Activated CD4-positive, alpha-beta T cell treated with anti-CD3 and anti-CD28 coated beads, Interleukin-2, amount 50 U/mL, for 48 hours (primary cell): ENCODE measurements around the gene XAB2.
A peak's percentile ranks its signal among the peaks of the same experiment; 100 is the strongest.

Source experiments
- DNase-seq, 2 experiments: peaks; one replicate each; pipeline ENCODE4 v3.0.0-alpha.2; 2020

The XAB2 gene

DNA sequence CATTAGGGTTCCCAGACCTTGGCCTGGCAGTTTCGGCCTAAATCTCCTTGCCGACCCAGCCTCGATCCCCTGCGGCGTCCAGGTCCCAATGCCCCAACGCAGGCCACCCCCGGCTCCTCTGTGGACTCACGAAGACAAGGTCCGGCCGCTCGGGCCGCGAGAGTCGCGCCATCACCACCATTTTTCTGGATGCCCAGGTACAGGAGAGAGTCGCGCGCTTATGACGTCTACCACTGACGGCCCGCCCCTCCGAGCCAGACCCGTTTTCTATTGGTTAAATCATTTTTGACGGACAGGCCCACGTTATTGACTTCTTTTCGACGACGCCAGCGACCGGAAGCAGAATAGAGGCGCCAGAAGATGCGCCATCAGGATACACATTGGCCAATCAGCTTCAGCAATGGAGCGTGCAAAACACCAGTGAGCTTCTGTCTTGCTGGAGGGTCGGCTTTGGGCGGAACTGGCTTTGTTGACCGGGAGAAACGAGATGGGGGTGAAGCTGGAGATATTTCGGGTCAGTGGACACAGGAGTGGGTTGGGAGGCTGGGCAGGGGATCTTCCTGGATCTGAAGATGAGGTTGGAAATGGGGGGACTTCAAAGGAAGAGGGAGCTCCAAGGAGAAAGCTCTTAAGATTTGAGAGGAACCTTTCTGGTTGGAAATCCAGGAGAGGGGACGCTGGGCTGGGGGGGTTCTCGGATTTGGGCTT lies at the start of gene XAB2, which contains the start of gene PET100:
Gene XAB2, minus strand, starts transcription at position 199 of the 708 bp plus-strand sequence. Its CDS starts 18 bp downstream, at position 181.
Gene PET100, plus strand, starts transcription at position 447 of the 708 bp plus-strand sequence. Its CDS starts 41 bp downstream, at position 488.
- peak; percentile 91 to 94 for DNase-seq

DNA sequence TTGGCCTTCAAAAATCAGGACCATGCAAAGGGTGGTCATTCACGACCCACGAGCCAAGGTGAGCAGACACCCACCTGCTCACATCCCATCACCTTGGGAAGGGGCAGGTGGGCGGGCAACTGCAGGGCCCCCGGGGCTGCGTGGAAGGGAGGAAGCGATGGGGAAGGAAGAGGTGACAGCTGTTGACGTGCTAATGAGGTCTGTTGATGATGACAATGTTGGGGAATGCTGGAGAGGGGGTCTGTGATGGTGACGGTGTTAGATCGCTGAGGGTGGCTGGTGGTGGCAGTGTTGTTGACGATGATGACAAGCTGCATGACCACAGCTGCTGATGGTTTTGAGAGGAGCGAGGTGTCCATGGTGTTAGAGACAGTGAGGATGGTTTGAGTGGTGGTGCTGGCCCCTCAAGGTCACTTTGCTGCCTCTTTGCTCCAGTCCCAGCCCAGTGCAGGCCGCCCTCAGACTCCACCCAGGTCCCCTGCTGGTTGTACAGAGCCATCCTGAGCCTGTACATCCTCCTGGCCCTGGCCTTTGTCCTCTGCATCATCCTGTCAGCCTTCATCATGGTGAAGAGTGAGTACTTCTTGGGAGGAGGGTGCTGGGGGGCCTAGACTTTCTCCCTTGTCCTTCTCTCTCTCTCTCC lies 48.4 kb upstream of the XAB2 start:
- no peak for DNase-seq

DNA sequence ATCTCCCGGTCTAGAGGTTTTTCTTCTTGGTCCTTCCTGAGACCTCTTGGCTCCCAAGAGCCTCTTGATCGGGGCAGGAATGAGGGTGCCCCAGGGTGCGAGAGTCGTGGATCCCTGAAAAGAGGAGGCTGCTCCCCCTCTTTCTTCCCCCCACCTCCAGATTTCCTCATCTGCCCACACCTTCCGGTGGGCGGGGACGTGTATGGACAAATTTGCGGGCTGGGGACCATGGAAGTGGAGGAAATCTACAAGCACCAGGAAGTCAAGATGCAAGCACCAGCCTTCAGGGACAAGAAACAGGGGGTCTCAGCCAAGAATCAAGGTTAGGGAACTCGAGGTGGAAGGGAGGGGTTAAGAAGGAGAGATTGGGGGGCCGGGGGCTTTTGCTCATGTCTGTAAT lies 47.5 kb upstream of the XAB2 start, which contains the start of gene MCEMP1:
Gene MCEMP1, plus strand, starts transcription at position 237 of the 400 bp plus-strand sequence. Its CDS starts 31 bp downstream, at position 268.
- DNase-seq, result no peak

DNA sequence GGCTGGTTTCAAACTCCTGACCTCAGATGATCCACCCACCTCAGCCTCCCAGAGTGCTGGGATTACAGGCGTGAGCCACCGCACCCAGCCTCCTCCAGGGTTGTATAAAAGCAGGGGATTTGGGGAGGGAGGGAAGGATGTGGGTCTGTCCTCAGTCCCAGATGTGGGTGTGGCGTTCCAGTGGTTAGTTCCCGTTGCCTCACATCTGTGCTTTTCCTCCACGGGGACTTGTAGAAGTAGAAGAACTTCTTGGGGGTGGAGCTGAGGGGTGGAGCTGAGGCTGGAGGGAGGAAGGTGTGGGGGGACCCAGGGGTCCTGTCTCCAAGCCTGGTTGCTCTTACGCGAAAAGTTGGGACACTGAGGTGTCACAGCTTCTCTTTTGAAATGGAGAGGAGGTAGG lies 47.0 kb upstream of the XAB2 start:
- no peak for DNase-seq

DNA sequence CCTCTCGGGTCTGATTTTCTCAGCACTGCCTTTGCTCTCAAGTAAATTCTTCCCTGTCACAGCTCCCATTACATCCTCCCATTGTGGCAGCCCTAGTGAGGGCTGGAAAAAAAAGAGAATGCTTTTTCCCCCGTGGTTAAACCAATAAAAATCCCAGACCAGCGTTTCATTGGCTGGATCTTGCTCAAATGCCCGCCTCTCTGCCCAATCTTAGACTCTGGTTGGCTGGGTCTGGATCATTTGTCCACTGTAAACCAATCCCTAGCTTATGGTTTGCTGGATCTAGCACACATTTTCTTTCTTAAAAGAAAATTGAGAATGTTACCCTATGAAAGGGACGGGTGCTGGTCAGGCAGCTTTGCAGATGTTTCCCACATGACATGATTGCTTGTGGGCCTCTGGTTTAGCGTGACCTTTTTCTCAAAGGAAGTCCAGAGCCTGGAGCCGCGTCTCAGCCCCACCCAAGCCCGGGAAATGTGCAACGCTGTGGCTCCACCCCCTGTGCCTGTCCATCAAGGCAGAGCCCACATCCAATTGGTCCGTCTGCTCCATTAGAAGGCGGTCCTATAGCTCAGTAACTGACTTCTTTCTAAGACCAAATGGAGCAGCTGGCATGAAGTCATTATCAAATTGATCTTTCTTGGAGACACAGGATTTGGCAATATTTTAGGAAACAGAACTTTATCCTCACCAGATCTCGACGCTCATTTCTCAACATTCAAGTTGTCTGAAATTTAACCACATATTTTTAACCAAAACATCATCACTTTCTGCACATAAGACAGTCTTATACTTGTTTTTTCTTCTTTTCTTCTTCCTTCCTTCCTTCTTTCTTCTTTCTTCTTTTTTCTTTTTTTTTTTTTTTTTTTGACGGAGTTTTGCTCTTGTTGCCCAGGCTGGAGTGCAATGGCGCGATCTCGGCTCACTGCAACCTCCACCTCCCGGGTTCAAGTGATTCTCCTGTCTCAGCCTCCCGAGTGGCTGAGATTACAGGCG lies 45.0 kb upstream of the XAB2 start:
- peak; percentile 46 to 53 for DNase-seq

DNA sequence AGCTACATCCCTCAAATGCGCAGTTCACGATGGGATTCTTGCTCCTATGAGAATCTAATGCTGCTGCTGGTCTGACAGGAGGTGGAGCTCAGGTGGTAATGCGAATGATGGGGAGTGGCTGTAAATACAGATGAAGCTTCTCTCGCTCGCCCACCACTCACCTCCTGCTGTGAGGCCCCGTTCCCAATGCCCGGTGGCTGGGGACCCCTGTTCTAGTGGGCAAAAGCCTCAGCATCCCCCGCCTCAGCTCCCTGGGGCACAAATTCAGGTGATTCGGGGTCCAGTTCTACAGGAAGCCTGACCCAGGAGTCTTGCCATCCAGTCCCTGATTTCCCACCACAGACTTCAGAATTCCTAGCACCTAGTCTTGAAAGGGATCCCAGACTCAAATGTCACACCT lies 43.2 kb upstream of the XAB2 start:
- DNase-seq, result no peak

DNA sequence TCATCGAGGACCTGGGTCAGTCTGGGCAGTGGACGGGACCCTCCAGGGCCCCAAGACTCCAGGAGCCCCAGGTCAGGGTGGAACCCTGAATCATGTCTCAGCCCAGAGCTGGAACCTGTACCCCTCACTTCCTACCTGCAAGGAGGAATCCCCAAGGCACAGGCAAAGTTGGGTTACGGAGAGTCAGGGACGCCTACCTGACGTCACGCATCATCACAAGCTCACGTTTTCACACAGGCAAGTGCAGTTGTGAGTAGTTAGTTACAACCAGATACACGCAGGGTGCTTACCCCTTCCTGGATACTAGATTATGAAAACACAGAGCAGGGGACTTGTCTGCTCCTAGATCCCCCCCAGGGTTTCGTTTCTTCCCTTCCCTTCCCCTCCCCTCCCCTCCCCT lies 41.4 kb upstream of the XAB2 start:
- DNase-seq, result no peak

DNA sequence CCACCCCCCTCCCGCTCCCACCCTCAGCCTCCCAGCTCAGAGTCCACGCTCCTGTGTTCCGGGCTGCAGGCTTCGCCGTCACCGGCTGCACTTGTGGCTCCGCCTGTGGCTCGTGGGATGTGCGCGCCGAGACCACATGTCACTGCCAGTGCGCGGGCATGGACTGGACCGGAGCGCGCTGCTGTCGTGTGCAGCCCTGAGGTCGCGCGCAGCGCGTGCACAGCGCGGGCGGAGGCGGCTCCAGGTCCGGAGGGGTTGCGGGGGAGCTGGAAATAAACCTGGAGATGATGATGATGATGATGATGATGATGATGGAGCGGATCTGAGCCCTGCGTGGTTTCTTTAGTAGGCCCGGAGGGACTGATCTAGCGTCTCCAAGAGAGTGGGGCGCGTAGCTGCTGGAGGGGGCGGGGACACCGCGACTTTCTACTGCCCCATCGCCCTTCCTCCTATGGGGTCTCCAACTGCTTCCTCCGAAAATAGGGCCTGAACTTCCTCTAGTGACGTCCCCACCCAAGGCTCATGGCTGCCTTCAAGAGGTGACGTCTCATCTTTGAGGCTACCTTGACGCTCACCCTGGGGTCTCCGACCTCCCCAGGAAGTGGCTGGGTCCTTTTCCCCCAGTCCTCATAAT lies 40.9 kb upstream of the XAB2 start:
- DNase-seq, result no peak

DNA sequence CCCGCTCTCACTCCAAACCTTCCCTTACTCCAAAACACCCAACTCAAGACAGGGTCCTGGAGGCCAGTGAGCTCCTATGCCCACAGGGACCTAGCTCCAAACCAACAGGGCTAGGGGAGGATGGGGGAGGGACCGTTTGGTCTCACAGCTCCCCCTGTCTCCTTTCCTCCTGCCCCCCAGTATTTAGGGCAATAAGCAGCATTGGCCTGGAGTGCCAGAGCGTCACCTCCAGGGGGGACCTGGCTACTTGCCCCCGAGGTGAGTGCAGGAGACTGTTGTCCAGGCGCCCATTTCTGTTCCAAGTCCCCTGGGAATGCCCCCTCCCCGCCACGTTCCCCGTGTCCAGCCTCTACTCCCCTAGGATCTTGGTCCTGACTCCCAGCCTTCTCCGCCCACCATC lies 40.3 kb upstream of the XAB2 start:
- DNase-seq, result no peak

DNA sequence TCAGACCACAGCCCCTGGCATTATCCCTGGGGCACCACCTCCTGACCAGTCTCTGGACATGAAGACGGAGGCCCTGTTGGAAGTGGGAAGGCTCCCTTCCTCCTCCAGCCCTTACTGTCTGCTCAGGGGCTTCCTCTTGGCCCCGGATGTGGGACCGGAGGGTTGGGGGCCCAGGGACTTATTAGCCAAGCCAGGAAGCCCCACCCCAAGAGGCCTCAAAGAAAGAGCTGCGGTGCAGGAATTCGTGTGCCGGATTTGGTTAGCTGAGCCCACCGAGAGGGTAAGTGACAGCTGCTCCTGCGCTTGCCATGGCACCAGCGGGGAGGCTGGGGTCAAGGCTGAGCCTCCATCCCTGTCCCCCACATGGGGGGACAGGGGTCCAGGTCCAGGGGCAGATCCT lies 39.5 kb upstream of the XAB2 start, which contains the start of gene RETN:
Gene RETN, plus strand, starts transcription at position 208 of the 400 bp plus-strand sequence. CDS start 278 bp downstream, outside the sequence.
- DNase-seq, result no peak

DNA sequence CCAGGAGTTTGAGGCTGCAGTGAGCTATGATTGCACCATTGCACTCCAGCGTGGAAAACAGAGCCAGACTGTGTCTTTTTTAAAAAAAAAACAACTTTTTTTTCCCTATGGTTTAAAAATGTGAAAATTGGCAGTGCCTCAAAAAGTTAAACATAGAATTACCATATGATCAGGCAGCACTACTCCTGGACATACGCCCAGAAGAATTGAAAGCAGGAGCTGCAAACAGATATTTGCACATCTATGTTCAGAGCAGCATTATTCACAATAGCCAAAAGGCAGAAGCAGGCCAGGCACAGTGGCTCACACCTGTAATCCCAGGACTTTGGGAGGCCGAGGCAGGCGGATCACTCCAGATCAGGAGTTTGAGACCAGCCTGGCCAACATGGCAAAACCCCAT lies 35.7 kb upstream of the XAB2 start:
- DNase-seq, result no peak

DNA sequence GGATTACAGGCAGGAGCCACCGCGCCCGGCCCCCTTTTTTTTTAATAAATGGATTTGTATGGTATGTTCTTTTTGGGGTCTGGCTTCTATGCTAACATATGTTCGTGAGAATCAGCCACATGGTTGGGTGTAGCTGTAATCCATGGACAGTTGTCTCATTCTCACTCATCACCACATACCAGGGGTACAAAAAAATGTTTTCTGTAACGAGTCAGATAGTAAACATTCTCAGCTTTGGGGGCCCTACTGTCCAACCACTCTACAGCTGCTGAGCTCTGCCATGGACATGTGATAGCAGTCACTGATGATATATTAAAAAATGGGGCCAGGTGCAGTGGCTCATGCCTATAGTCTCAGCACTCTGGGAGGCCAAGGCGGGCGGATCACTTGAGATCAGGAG lies 34.4 kb upstream of the XAB2 start:
- no peak for DNase-seq

DNA sequence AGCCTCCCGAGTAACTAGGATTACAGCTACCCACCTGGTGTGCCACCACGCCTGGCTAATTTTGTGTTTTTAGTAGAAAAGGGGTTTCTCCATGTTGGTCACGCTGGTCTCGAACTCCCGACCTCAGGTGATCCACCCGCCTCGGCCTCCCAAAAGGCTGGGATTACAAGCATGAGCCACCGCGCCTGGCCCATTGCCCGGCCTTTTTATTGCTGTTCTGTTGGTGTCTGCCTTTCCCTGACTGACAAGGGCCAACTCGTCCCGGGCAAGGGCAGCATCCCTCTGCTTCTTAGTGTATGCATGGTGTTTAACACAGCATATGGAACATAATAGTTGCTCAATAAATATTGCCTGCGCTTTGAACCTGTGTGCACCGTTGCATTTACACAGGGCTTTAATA lies 33.3 kb upstream of the XAB2 start:
- DNase-seq, result no peak

DNA sequence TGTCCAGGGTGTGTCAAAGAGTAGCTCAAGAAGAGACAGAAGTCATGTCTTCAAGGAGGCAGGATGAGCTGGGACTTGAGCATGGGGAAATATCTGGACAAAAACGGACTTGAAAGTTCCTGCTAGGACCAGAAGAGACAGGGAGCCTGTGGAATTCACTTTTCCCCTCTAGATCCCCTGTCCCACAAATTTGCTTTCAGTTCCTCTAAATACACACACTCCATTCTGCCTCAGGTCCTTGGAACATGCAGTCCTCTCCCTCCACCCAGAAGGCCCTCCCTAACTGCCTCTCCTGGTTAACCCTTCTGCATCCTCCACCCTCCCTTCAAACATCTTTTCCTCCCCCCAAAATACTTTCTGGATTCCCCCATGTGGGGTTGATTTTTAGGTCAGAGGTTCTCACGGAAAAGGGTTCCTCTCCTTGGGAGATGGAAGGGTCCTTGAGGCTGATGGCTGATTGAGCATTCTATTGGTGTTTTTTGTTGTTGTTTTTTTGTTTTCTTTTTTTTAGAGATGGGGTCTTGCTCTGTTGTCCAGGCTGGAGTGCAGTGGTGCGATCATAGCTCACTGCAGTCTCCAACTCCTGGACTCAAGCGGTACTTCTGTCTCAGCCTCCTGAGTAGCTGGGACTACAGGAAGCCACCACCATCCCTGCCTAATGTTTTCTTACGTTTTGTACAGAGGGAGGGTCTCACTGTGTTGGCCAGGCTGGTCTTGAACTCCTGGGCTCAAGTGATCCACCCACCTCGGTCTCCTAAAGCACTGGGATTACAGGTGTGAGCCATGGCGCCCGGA lies 32.6 kb upstream of the XAB2 start:
- DNase-seq, result no peak

DNA sequence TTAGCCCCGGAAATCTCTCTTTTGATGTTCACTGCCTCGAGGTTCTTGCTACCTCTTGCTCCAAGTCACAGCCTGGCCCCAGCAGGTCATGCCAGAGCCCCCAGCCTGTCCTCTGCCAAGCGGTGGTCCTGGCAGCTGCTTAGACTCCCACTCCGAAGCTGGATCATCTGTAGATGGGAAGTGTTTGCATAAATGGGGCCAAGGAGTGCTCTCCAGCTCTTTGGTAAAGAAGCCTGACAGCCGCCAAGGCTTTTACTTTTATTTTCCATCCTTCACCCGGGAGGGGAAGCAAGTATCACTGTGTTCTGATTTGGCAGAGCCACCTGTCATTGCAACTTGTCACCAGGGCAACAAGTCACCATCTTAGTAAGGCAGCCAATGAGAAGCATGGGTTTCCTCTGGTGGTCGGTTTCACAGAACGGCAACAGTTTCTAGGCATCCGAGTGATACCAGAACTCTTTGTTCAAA lies 28.9 kb upstream of the XAB2 start:
- peak; percentile 25 to 43 for DNase-seq

DNA sequence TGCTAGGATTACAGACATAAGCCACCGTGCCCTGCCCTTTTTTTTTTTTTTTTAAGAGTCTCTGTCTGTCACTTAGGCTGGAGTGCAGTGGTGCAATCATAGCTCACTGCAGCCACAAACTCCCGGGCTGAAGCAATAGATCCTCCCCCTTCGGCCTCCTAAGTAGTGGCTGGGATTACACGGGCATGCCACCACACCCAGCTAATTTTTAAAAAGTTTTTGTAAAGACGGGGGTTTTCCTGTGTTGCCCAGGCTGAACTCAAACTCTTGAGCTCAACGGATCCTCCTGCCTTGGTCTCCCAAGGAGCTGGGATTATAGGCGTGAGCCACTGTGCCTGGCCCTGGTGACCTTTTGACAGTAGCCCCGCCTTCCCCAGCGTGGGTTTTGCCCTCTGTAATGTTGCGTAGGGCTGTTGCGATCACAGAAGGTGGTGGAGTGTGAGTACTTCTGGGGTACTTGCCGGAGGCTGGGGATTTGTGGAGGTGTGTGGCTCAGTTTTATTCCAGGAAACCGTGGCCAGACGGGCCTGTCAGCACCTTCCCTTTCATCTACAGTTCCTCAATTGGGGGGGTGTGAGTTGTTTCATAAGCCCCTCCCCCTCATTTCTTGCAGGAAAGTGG lies 27.9 kb upstream of the XAB2 start:
- peak; percentile 36 to 44 for DNase-seq

DNA sequence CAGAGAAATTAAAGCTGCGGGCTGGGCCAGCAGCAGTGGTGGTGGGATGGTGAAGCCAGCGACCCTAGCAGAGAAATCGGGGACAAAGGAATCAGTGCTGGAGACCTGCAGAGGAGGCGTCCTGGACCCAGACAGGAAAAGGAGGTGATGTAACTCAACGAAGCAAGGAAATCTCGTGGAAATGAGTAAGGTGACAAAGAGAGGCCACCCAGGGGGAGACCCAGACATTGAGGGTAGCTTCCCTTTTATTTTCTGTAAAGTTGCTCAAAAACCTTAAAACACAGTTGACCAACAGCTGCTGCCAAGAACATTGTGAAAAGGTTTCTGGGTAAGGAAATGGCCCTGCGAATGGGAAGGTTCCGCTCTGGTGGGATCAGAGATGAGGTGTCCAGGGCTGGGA lies 26.2 kb upstream of the XAB2 start:
- DNase-seq, result no peak

DNA sequence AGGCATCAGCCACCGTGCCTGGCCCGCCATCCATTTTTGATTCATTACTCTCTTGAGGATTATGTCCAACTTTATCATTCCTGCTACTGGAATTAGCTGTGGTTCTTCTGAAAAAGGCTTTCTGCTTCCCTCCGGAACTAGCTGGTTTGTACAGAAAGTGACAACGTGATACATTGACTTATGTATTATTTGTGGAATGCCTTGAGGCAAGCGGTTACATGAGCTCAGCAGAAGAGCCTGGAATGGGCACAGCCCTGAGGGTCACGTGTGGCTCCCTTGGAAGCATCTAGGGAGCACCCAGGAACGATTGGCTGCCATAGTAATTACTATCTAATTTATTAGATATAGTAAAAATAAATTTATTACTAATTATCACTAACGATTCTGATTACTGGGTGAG lies 25.1 kb upstream of the XAB2 start:
- no peak for DNase-seq

DNA sequence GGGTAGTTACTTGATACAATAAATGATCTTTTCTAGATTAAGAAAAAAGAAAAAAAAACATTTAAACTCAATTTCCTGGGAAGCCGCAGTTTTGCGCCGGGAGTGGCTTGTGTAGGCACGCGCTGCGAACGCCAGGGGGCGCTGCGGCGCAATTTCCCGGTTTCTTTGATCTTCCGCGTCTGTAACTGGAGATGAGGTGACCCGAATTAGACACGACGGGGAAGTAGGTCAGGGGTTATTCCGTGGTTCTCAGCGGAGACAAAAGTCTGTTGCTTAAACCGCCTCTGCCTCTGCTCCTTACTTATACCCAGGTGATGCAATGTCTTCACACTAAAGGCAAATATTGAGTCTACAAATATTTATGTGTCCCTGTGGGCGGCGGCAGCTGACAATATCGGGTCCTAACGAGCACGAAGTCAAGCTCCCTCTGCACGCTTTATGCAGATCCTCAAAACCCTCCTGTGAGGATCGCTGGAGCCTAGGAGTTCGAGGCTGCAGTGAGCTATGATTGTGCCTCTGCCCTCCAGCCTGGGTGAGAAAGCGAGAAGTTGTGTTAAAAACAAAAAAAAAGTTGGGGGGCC lies 22.8 kb upstream of the XAB2 start:
- peak; percentile 87 to 90 for DNase-seq

DNA sequence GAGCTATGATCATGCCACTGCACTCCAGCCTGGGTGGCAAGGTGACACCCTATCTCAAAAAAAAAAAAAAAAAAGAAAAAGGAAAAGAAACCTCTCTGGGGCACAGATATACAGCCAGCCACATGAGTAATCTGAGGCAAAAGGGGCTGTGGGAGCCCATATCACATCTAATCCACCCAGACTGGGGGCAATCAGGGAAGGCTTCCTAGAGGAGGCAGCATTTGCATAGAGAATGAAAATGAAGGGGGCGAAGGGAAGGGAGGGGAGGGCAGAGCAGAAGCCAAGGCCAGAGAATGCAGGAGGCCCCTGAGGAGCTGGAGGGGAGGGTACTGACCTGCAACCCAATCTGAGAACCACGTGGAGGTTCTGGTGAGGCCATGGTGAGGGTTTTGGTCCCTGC lies 20.8 kb upstream of the XAB2 start:
- no peak for DNase-seq
